ACHN (cell line): ENCODE results near the gene PRKCB.

Experiments
- DNase-seq: peaks from one replicate; pipeline ENCODE4 v3.0.0-alpha.2; 2015
- in situ Hi-C: cut with HindIII; loops from 2 replicates; pipeline ENCODE4 v1.10.0; 2017; ENCODE audit warnings: low sequenced_read_pairs, low pct_ligation_motif_present, low pct_unique_long_range_greater_than_20kb

The PRKCB gene

DNA sequence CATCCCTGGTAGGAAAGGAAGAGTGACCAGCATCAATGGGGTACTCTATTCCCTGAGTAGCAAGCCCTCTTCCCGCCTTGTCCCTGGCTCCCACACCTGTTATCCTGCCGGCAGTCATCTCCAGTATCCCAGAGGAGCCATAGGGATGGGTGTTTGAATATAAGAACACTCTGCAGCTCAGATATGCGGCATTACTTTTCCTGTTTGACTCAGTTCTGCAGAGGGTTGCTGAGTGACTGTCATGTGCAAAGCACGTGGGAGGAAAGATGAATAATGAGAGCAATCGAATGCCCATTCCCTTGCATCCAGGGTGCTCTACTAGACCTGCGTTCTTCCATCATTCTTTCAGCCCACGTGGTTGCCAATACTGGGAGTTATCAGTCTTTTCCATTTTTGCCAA is 115.1 kb downstream of the PRKCB start:
- no peak for DNase-seq
- in situ Hi-C loops: no loop called here

DNA sequence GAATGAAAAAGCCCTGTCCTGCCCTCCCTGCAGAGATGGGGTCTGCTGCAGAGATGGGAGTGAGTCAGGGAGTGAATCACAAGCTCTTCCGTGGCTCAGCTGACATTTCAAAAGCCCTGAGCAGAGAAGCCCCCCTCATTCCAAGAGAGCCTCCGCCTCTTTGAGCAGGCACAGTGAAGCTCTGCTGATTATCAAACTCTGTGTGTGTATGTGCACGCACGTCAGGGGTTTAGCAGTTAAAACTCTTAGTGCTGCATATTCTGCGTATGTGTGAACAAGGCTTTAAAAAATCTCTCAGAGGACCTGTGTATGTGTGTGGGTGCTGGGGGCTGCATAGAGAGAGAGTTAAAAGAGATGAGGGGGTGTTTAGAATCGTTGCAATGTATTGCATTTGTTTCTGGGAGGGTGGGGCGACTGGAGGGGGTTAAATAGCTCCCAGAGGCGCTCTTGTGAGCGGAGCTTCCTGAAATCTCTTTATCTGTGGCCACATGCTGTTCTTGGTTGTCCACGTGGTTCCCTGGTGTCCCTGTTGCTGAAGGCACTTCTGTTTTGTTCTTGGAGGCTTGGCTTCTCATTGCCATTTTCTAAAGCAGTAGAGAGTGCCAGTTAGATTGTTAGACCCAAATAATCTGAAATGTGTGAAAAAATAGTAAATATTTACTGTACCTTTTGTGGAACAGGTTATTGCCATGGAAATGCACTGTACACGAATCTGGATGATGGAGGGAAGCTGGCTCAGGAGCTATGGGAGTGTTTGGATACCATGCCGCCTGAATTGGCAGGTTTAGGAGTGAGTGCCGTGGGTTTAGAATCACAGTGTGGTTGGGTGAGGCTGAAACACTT is 116.6 kb downstream of the PRKCB start:
- DNase-seq: peak; percentile 18
- in situ Hi-C loops: no loop called here

DNA sequence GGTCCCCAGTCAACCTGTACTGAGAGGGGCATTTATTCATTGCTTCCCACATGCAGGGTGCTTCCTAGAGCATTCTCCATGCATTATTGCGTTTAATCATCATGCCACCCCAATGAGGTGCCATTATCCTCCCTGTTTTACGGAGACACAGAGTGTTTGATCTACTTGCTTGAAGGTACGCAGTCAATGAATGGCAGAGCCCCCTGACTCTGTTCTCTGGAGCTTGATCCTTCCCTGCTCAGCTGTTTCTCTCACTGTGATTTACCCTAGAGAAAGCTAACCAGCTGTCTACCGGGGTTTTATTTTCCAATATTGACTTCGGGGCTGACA is 117.2 kb downstream of the PRKCB start:
- in situ Hi-C loops: no loop called here
- DNase-seq: no peak

DNA sequence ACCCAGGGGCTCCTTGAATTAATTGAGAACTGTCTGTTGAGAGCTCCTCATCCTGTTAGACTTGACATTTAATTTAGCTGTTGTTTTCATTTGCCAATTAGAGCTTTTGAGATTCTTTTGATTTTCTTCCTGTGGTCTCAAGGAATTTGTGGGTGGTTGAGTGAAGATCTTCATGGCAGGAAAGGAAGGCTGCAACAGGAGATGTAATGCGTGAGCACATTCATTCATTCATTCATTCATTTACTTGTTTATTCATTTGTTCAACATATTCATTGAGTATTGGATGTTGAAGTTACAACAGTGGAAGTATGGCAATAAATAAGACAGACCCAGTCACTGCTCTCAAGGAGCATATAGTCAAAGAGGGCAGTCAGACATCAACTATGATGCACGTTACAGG is 117.7 kb downstream of the PRKCB start:
- DNase-seq: no peak
- in situ Hi-C loops: no loop called here

DNA sequence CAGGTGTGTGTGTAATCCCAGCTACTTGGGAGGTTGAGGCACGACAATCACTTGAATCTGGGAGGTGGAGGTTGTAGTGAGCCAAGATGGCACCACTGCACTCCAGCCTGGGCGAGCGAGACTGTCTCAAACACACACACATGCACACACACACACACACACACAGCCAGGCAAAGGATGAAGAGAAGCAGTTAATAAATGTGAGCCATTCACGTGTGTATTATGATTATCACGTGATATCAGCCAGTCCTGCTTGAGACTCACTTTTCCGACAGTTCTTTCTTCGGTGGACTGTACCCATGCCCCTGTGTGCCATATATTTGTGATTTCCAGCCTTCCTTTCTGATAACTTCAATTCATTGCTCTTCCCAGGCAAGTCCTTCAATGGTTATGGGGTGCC is 119.3 kb downstream of the PRKCB start:
- in situ Hi-C loops: no loop called here
- DNase-seq: no peak

DNA sequence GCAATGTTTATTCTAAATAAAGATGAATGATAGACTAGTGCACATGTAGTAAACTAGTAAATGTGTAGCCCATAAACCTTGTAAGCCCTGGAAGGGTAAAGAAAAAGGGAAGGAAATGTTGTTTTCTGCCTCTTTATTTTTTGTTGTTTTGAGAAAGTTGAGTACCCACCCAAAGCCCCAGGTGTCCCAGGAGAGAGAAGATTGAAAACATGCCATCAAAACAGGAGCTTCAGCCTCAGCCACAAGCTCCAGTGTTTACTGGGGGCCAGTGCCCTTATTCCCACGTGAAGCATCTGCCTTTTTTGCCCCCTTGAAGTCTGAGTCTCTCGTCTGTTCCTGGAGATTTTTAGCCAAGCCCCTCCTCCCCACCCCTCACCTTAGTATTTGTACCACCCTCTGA is 121.5 kb downstream of the PRKCB start:
- in situ Hi-C loops: no loop called here
- no peak for DNase-seq

DNA sequence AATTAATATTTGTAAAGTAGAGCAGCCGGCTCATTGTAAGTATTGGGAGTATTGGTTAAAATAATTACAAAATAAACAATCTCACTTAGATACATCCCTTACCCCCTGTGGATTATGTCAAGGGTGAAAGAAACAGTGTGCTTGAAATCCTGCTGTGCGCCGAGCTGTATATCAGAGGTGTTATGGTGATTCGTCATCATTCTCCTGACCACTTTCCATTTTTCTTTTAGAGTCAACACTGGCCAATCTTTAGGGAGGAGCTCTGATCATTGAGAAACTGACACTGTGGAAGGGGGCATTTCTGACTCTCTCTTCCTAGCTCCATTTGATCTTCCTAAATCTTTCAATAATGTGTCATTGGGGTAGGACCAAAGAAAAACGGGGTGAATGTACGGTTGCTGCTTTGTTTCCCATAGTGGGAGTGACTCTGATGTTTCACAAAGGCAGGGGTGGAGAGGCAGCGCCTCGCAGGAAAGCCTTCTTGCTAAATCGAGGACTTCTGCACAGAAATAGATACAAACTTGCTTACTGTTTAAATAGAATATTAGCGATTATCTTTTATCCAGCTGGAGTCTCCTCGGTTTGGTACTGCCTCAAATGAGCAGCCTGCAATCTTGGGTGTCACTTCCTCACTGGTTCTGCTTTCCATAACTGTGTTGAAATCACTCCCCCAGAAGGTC is 123.4 kb downstream of the PRKCB start:
- no peak for DNase-seq
- in situ Hi-C loops: no loop called here

DNA sequence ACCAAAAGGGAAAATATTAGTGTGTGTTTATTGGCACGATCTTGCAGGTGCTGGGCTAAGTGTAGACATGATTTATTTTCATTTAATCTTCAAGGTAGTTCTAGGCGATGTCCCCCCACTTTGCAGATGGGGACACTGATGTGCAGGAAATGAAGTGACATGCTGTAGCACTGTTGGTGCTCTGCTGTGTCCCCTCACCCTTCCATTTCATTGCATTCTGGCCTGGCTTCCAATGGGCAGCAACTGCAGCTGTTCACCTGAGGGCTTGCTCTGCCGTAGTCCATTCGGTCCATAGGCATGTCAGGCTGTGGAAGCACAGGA is 123.9 kb downstream of the PRKCB start:
- in situ Hi-C loops: no loop called here
- no peak for DNase-seq

DNA sequence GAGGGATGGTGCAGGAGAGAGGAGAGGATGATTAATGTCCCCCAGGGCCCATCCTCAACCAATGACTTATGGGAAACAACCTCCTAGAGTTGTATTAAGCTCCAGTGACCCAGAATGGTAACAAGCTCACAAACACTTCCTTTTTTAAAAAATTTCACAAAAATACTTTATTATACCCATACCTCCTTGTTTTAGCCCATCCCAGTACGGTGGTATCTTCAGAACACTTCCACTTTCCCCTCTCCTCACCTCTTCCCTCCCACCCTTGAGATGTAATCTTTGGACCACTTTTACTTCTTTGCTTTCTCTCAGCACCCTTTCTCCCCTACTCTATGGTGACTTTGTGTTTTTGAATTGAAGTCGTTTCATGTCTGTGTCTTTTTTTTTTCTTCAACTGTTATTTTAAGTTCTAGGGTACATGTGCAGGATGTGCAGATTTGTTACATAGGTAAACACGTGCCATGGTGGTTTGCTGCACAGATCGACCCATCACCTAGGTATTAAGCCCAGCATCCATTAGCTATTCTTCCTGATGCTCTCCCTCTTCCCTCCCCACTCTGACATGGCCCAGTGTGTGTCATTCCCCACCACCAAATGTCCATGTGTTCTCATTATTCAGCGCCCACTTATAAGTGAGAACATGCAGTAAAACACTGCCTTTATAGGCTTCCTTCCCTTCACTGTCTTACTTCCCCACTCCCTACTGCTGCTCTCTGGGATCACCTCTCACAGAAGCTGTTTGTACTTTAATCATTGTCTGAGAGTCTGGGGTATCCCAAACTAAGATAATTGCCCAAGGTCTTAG is 124.5 kb downstream of the PRKCB start:
- in situ Hi-C loops: no loop called here
- no peak for DNase-seq

DNA sequence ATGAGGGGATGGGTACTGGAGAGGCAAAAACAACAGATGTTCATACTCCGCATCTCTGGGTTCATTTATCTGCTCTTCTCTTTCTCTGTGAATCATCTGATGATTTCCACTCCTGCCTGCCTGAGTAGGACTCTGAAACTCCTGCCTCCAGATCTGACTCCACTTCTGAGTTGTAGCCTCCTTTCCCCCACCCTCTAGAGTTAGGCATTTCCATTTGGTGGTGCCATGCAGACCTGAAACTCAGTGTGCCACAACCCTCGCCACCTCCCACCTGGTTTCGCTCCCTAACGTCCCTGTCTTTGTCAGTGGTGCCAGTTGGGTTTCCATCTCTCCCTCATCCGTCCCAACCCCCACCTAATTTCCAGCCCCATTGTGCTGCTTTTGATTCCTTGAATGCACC is 126.2 kb downstream of the PRKCB start:
- DNase-seq: no peak
- in situ Hi-C loops: no loop called here

DNA sequence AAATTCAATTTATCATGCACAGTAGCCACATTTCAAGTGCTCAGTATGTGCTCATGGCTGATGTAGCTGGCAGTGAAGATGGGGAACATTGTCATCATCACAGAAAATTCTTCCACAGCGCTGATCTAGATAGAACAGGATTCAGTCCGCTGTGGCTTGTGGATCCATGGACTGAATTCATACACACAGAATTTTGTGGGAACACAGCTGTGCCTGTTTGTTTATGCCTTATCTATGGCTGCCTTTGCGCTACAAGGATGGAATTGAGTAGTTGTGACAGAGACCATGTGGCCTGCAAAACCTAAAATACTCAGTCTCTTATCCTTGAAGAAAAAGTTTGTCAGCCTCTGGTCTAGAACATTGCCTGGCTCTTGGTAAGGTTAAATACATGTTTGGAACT is 128.4 kb downstream of the PRKCB start:
- no peak for DNase-seq
- in situ Hi-C loops: no loop called here

DNA sequence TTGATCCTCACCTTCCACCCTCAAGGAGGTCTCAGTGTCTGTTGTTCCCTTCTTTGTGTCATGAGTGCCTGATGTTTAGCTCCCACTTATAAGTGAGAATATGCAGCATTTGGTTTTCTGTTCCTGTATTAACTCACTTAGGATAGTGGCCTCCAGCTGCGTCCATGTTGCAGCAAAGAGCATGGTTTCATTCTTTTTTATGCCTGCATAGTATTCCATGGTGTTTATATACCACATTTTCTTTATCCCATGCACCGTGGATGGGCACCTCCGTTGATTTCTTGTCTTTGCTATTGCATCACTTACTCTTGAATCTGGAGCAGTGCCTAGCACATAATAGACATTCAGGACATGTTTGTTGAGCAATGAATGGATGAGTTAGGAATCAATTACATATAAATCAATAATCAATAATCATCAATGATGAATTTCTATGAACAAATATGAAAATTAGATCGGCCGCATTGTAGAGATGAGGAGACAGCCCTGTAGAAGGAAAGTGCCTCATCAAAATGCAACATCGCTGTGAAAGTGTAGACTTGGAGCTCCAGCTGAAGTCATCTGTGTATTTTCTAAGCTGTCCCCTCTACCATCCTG is 129.5 kb downstream of the PRKCB start:
- DNase-seq: no peak
- in situ Hi-C loops: no loop called here

DNA sequence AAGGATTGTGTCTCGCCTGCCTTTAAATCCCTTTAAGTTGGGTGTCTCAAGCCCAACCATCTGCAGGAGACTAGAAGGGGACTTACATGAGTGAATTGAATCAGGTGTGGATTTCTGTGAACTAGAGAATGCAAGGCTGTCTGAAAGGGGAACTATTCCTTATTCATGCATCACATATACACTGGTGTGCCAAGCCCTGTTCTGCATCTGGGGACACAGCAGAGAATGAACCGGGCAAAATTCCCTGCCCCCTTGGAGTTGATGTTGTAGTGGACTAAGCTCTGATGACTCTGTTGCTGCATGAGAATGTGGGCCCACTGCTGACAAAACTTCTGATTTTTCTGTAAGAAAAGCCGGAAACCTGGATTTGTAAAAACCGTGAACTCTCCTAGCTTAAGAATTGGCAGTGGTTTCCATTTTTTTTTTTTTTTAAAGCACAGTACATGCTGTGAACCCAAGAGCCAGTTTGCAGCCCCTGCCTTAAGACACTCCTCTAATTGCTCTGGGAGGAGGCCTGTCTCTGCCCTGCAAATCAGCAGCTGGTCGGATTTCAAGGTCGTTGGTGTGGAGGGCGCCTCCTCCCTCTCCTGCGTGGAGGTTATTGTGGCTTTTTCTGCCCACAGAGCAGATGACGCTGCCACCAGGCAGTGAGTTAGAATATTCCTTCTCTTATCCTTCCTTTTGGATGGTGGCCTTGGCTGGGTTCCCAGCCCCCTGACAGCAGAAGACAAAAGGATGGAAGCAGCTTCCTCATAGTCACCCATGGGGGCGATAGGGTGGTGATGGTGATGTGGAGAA is 131.0 kb downstream of the PRKCB start:
- in situ Hi-C loops: no loop called here
- DNase-seq: no peak

DNA sequence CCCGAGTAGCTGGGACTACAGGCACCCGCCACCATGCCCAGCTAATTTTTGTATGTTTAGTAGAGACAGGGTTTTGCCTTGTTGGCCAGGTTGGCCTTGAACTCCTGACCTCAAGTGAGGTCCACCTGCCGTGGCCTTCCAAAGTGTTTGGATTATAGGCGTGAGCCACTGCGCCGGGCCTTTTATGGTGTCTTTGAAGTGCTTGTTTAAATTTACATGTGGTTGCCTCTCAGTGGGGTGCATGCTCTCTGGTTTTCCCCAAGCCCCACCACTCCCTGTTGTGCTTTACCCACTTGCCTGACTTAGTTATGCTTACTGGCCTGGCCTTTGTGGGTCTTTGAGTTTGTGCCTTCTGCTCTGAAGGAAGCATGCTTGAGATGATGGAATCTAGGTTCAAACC is 132.0 kb downstream of the PRKCB start:
- in situ Hi-C loops: no loop called here
- DNase-seq: no peak

DNA sequence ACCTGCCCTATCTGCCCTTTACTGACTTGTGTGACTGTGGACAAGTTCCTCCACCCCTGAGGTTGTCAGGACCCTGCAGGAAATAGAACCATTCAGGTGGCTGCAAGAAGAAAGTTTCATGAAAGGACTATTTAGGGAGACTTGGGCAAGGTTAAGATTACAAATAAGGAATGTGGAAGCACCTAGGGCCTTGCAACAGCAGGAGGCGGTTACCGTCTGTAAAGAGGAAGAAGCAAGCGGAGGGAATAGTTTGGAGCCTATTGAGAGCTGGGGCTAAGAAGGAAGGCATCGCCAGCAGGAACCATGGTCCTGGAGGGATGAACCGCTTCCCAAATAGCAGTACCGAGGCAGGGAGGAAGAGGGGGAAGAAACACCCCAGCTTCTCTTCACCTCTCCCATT is 132.4 kb downstream of the PRKCB start:
- in situ Hi-C loops: no loop called here
- no peak for DNase-seq

DNA sequence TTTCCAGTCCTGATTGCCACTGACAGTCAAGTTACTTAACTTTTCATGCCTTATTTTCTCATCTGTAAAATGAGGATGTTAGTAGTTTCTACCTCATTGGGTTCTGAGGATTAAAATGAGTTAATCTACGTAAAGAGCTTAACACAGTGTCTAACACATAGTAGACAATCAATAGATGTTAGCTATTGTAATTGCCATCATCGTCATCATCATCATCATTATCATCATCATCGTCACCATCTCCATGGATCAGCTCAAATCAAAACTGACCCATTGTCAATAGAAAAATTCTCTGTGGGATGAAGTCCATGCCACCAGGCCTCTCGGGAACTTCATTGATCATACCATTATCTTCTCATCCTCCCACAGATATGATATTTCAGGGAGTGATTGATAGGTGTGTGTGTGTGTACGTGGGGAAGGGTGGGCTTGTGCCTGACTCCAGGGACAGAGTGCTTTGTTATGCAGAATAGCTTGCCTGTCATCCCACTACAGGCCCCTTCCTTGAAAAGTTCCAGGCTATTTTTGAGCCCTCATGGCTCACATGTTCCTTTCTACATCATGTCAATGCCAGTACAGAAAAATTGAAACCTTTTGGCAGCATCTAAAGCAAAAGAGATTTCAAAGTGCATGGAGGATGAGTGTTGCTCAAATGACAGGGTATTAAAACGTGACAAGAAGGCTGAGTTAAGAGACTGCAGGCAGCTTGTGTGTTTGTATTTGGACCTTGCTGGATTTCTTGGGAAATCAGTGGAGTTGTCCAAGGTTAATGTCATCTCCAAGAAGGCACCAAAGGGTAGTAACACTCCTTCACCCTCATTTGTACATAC is 133.9 kb downstream of the PRKCB start:
- in situ Hi-C loops: no loop called here
- DNase-seq: no peak

DNA sequence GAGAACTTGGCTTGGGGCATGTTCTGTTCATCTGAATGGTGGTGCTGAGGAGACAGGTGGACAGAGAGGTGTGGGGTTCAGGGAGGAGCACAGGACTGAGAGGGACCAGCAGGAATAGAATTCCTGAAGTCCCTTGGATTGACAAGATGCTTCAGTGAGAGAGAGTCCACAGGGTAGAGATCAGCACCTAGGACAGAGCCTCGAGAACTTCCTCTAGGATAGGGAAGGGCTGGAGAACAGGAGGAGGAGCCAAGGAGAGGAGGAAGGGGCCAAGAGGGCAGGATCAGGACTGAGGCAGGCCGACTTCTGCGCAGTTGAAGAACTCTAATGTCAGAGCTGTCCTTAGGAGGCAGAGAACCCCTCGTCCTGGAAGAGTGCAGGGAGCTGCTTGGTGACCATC is 138.4 kb downstream of the PRKCB start:
- in situ Hi-C loops: no loop called here
- peak; percentile 33 for DNase-seq

DNA sequence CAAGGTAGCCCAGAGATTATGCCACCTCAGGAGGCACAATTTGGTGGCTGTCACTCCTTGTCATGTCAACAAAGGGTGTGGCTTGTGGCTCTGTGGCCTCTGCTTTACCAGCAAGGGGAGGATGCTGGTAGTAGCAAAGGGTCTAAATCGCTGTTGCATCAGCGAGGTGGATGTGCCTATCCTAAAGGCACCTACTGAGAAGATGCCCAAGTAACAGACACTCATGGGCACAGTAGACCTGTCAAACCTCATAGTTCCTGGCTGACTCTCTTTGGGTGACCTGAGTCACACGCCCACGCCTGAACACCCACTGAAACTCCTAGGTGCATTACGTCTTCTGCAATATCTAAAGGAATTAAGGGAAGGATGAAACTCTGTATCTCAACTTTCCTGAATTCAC is 139.5 kb downstream of the PRKCB start:
- in situ Hi-C loops: no loop called here
- DNase-seq: no peak
